ENCODE measurements around the gene MRFAP1.
A peak's percentile ranks its signal among the peaks of the same experiment; 100 is the strongest.
"Not testable (repeated sequence)": the region's sequence is repeated elsewhere in the genome, so short reads cannot be mapped to it uniquely, and the experiment has no call there.

Gene MRFAP1

DNA sequence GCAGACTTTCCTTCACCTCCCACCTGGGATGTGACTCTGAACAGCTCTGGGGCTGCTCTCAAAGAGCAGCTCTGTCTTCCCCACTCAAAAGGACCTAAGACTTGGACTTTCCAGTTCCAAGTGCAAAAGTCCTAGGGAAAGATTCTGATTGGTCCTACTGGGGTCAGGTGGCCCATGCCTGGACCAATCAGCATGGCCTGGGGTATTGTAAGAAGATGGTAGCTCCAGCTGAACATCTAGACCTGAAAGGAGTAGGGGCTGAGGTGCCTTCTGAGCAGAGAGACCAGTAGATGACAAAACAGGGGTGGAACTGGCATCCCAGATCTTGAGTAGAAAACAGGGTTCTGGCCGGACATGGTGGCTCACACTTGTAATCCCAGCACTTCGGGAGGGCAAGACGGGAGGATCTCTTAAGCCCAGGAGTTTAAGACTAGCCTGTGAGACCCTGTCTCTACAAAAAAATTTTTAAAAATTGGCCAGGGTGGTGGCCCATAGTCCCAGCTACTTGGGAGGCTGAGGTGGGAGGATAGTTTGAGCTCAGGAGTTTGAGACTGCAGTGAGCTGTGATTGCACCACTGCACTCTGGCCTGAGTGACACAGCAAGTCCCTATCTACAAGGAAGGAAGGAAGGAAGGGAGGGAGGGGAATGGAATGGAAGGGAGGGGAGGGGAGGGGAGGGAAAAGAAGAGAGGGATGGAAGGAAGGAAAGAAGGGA lies 27.4 kb upstream of the MRFAP1 start:
- no peak for DNase-seq

GRCh38 chr4:6613676-6614651 lies 26.5 kb upstream of the MRFAP1 start:
- DNase-seq: no peak

DNA sequence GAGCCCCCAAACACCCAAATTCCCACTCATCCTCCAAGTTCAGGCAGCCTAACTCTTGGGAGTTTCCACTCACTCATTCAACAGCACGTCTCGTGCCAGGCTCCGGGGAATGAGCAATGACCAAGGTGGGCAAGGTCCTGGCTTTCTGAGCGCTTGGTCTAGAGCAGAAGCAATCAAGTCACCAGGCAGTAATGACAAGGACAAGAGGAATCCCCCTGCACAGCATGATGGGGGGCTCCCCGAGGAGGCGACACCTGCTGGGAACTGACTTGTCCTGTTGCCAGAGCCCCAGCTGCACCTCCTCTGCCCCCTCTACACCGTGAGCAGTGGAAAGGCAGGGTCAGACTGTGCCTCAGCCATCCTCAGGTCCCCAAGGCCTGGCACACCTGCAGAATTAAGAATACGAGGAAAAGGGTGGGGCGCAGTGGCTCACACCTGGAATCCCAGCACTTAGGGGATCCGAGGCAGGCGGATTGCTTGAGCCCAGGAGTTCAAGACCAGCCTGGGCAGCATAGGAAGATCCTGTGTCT lies 25.7 kb upstream of the MRFAP1 start:
- no peak for DNase-seq

- DNase-seq: no peak
Measured at GRCh38 chr4:6616087-6616995, 24.1 kb upstream of the MRFAP1 start.

DNA sequence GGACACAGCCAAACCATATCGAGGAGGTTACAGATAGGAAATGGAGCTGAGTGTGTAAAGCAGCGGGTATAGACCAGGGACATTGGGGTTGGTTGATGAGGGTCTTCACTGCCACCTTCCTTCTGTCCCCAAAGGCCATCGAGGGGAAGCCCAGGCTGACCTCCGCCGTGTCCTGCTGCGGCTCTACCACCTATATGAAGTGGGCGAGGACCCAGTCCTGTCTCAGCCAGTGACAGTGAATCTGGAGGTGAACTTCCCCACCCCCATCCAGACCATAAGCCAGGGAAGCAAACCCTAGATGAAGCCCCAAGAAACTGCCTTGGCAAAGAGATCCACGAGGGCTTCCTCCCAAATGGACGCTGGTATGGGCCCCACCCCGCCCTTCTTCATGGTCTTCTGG lies 23.2 kb upstream of the MRFAP1 start:
- no peak for DNase-seq

GRCh38 chr4:6618386-6619115 lies 21.9 kb upstream of the MRFAP1 start:
- no peak for DNase-seq

GRCh38 chr4:6619116-6619465 lies 21.4 kb upstream of the MRFAP1 start:
- no peak for DNase-seq

GRCh38 chr4:6619466-6620255 lies 20.8 kb upstream of the MRFAP1 start:
- no peak for DNase-seq

DNA sequence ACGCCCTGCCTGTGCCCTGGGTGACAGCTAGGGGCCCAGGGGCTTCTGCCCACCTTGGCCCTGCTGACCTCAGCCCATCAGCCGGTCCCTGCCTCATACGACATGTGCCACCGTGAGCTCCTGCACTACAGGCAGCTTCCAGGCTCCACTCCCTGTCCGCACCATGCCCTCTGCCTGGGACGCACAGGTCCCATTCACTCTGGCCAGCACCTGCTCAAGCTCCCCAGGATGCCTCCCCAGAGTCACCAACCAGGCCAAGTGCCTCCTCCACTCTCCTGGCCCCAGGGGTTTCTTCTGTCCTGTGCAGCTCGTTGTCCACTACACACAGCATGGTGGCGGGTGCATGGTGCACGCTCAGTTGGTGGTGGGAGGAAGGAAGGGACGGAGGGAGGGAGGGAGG lies 20.2 kb upstream of the MRFAP1 start:
- no peak for DNase-seq

DNA sequence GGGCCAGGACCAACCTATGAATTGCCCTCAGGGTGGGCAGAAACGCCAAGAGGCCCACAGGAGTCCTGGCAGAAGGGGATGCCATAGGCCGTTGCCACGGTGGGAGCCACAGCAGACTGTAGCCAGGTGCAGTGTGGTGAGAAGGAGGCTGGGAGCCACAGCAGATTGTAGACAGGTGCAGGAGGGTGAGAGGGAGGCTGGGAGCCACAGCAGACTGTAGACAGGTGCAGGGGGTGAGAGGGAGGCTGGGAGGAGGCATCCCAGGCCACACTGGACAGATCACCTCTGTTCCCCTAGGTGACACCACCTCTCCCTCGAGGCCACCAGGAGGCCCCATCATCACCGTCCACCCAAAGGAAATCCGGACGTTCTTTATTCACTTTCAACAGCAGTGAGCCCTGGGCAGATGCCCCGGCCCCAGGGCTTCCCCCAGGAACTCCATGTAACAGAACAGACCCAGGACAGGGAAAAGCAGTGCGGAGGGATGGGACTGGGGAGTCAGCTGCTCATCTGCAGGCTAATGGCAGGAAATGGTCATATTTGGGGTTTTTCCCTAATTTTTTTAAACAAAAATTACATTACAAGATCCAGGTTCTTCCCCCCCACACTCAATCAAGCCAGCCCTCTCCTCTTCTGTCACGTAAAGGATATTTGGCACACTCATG lies 19.5 kb upstream of the MRFAP1 start:
- no peak for DNase-seq

GRCh38 chr4:6621556-6621927 lies 18.9 kb upstream of the MRFAP1 start:
- DNase-seq: no peak

DNA sequence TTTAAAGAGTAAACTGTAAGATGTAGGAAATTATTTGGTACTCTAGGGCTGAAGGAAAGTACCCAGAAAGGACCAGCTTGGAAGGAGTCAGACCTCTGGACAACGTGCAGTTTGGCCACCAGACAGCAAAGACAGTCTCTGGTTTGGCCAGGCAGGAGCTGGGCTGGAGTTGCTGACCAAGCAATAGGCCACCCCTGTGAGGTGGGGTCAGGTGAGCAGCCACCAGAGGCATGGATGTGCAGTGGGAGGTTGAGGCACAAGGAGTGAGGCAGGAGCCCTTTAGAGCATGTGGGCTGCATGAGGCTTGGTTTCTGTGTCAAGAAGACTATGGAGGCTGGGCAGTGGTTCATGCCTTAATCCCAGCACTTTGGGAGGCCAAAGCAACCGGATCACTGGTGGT lies 17.7 kb upstream of the MRFAP1 start:
- DNase-seq: no peak

DNA sequence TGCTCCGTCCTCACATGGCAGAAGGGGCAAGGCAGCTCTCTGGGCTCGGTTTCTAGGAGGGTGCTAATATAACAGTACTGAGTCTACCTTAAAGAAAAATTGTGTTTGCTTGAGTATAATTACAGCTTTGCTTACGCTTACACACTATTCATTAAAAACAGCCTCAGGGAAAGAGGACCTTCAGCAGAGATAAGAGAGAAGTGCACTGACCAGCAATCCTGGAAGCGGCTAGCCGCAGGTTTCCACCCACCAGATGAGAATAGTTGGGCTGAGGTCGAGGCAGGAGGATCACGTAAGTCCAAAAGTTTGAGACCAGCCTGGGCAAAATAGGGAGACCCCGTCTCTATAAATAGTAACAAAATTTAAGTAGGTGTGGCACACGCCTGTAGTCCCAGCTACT lies 15.2 kb upstream of the MRFAP1 start:
- peak; percentile 37 for DNase-seq

- DNase-seq: no peak
Measured at GRCh38 chr4:6626066-6626465, 14.4 kb upstream of the MRFAP1 start.

DNA sequence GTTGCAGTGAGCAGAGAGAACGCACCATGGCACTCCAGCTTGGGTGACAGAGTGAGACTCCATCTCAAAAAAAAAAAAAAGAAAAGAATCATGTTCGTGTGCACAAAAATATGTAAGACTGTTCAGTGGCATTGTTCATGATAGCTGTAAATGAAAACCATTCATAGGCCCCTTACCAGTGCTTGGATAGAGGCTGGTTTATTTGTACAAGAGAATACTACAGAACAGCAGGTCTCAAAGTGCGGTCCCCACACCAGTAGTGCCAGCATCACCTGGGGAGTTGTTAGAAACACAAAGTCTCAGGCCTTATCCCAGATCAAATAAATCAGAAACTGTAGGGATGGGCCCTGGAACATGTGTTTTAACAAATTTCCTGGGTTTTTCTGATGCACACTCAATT lies 12.7 kb upstream of the MRFAP1 start:
- DNase-seq: no peak

DNA sequence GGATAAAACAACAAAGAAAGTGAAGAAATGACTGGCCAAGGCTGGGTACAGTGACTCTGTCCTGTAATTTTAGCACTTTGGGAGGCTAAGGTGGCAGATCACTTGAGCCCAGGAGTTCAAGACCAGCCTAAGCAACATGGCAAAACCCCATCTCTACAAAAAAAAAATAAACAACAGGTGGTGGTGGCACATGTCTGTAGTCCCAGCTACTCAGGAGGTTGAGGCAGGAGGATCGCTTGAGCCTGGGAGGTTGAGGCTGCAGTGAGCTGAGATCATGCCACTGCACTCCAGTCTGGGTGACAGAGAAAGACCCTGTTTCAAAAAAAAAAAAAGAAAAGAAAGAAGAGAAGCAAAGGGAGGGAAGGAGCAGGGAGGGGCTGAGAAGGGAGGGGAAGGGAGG lies 12.0 kb upstream of the MRFAP1 start:
- not testable (repeated sequence) for DNase-seq

- DNase-seq: no peak
Measured at GRCh38 chr4:6632125-6632524, 8.4 kb upstream of the MRFAP1 start.

- DNase-seq: no peak
Measured at GRCh38 chr4:6633091-6633906, 7.2 kb upstream of the MRFAP1 start.

- no peak for DNase-seq
Measured at GRCh38 chr4:6634746-6635145, 5.7 kb upstream of the MRFAP1 start.

DNA sequence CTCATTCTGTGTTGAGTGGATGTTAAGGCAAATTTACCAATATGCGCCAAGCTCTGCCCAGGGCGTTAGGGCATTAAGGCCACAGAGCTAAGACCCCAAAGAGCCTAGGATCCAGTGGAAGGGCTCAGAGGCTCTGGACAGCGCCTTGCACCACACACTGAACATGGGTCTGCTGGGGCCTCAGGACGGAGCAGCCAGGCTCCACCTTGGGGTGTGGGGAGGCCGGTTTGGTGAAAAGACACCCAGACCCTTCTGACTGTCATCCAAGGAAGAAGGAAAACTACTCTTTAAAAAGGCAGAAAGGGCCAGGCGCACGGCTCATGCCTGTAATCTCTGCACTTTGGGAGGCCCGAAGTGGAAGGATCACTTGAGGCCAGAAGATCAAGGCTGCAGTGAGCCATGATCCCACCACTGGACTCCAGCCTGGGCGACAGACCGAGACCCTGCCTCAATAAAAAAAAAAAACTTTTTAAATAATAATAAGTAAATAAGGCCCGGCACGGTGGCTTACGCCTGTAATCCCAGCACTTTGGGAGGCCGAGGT lies 1.3 kb upstream of the MRFAP1 start:
- no peak for DNase-seq

Data from NCI-H2227 treated with DMSO at 0.1 percent for 48 hours (cell line).